Renal cortex interstitium (tissue), 11 donors: ENCODE results near the gene ABCA1. TPM values are rescaled to one million over a fixed set of nuclear protein-coding genes. Genes with fewer than 3 reads are reported as not detected.
"Not testable (repeated sequence)": the region's sequence is repeated elsewhere in the genome, so short reads cannot be mapped to it uniquely, and the experiment has no call there.

ENCODE experiments used
- DNase-seq, 11 donors: peaks; one replicate each; pipeline ENCODE4 v3.0.0-alpha.2; 2013; ENCODE audit warnings: low read depth in 9 of 11, low spot score in 4 of 11; ENCODE audit errors: extremely low read depth in 1 of 11
- polyA plus RNA-seq, 3 donors: library from polyadenylated mRNA; unstranded; fragments of 120-200 nt; gene quantifications; one replicate each; pipeline ENCODE4 v1.2.1, GENCODE V29; 2013; ENCODE audit not compliant: insufficient read length in 3 of 3

Gene ABCA1
- polyA plus RNA-seq, 3 donors, result 9.6 to 10.3 (median 9.6) TPM

DNA sequence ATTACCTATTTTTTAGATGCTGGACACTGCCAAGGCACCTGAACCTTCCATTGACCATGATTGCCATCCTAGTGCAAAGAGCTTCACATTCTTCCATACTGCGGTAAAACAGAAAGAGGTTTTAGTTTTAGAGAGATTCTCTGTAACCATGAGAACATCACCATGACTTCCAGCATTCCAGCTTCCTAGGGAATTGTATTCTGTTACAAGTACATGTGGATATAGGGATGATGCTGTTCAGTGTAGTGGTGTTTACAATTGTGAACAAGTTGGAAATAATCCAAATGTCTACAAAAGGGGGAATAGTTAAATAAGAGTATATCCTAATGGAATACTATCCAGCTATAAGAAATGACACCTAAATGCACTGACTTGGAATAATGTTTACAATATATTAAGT, 141.7 kb downstream of the ABCA1 start:
- no peak for DNase-seq

GRCh38 chr9:104784098-104784497, 143.9 kb downstream of the ABCA1 start:
- DNase-seq, result no peak

- DNase-seq, result no peak
Observed at GRCh38 chr9:104783588-104783987, 144.4 kb downstream of the ABCA1 start.

DNA sequence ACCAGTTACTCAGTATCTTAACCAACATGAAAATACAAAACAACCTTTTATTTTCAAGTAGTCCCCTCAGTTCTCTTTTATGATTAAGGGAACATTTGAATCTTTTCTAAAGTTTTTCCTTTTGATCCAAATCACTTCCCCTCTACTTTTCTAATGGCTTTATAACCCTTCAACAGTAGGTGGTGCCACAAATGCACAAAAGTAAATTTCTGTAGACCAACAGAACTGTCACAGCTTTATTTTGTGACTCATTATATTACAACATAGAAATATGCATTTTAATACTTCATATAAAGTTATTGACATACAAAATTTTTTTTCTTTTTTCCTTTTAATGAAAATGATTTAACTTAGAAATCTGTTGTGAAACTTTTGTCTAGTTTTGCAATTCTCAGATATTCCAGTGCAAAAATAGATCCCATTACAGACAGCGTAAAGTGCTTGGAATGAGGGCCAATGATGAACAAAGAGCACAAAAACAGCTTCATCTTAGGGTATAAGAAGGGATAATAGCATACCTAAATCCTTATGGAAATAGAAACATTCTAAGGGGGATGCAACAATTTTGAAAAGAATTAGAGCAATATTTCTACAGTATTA, 147.1 kb downstream of the ABCA1 start:
- DNase-seq, result peak in 5 of 11 donors; percentile 10 to 31 (median 20)

DNA sequence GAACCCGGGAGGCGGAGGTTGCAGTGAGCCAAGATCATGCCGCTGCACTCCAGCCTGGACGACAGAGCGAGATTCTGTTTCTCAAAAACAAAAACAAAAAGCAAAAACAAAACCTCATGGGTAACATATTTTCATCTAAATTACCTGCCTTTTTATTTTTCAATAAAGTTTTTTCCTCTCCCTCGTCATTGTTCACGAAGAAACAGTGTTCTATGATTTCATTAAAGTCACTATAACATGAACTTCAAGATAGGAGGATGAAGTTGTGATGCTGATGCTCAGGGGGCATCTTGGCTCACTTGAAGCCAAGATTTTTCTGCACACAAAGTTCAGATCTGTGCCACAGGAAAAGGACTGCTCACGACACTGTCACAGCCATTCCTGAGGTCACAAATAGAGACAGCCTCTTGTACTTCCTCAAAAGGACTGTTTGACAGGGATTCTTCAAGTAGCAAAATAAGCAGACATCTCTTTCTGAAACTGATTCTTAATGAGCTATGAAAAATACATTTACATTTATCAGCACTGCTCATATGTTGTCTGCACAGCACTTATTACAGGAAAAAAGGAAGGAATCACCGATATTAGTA, 147.9 kb downstream of the ABCA1 start:
- no peak for DNase-seq

DNA sequence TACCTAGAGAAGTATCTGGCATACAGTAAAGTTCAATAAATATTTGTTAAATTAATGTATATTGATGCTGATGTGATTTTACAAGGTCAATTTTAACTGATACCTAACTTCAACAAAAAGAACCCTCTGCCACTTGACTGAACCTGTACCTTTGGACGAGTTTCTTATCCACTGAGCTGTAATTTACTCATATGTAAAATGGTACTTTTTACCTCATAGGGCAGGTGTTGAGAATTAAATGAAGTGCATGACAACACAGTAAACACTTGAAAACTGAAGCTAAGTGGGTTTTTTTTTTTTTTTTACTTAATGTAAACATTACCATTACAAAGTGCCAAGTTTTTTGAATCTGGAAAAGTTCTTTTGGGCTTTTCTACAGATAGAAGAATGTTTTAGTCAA, 148.6 kb downstream of the ABCA1 start:
- DNase-seq, result no peak

GRCh38 chr9:104778802-104779201, 149.2 kb downstream of the ABCA1 start:
- DNase-seq, result no peak

GRCh38 chr9:104776797-104777196, 151.2 kb downstream of the ABCA1 start:
- no peak for DNase-seq

- no peak for DNase-seq
Observed at GRCh38 chr9:104775976-104776375, 152.0 kb downstream of the ABCA1 start.

- no peak for DNase-seq
Observed at GRCh38 chr9:104775574-104775936, 152.4 kb downstream of the ABCA1 start.

GRCh38 chr9:104774831-104775573, 153.0 kb downstream of the ABCA1 start:
- no peak for DNase-seq

GRCh38 chr9:104774132-104774531, 153.8 kb downstream of the ABCA1 start:
- DNase-seq, result no peak

GRCh38 chr9:104772714-104773510, 155.0 kb downstream of the ABCA1 start:
- DNase-seq, result no peak

DNA sequence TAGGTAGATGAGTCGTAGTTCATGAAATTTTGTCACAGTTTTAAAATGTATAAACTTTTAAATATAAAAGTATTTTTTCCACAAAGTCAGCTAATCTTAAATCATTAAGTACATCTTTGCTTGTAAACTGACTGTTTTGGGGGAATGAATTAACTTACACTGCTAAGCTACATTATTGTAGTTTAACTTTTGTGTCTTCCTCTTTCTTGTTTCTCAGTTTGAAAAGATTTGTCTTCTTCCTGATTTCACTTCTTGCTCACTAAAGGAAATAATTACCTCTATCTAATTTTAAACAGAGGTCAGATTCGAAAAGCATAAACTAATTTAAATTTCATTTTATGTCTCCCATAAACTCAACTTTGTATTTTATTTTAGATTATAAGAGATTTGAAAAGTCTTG, 158.3 kb downstream of the ABCA1 start:
- no peak for DNase-seq

DNA sequence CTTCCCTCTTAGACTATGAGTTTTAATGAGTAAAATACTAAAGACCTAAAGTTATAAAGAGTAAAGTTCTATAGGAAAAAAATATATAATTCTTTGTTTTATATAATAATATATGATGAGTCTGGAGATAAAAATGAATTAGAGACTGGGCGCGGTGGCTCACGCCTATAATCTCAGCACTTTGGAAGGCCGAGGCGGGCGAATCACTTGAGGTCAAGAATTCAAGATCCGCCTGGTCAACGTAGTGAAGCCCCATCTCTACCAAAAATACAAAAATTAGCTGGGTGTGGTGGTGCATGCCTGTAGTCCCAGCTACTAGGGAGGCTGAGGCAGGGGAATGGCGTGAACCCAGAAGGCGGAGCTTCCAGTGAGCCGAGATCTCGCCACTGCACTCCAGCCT, 158.9 kb downstream of the ABCA1 start:
- DNase-seq, result not testable (repeated sequence)

- DNase-seq, result no peak
Observed at GRCh38 chr9:104767507-104767906, 160.4 kb downstream of the ABCA1 start.

GRCh38 chr9:104766025-104766424, 161.9 kb downstream of the ABCA1 start:
- no peak for DNase-seq

- DNase-seq, result no peak
Observed at GRCh38 chr9:104765138-104765537, 162.8 kb downstream of the ABCA1 start.

- DNase-seq, result no peak
Observed at GRCh38 chr9:104758974-104759373, 169.0 kb downstream of the ABCA1 start.
